H1 (cell line): Measurements from ENCODE around the gene GRIK2. TPM values are rescaled to one million over a fixed set of nuclear protein-coding genes. Genes with fewer than 3 reads are reported as not detected.
A peak's percentile ranks its signal among the peaks of the same experiment; 100 is the strongest.

ENCODE experiments used
- CTCF ChIA-PET: fragments of 300-600 bp; sonication (Branson Sonifier 250); formaldehyde crosslinking; loops from one replicate; lab custom pipeline; 2021; ENCODE audit not compliant: partially characterized antibody; lab: Charles Lee
- POLR2A ChIA-PET: fragments of 300-600 bp; sonication (Branson Sonifier 250); formaldehyde crosslinking; loops from one replicate; lab custom pipeline; 2021; ENCODE audit warnings: inconsistent platforms; ENCODE audit not compliant: partially characterized antibody; lab: Charles Lee
- DNase-seq, 2 experiments: peaks; one replicate each; pipeline versions ENCODE4 v3.0.0 to v3.0.0-alpha.2; 2010 to 2022; ENCODE audit warnings: low spot score in 2 of 2, low read depth in 1 of 2, mixed read lengths in 1 of 2
- FAIRE-seq: peaks from 2 replicates; lab custom pipeline; 2011; peaks lifted over from hg19 to GRCh38; lab: Jason Lieb, UNC
- H2AFZ ChIP-seq: 2 replicates; pipeline ENCODE4 v1.8.1; 2012; ENCODE audit warnings: low read length, inconsistent platforms
- H2AK5ac ChIP-seq: 2 replicates; pipeline ENCODE4 v1.6.1; 2013; ENCODE audit warnings: low read depth, low read length
- H2BK120ac ChIP-seq: replicated peaks from 2 replicates; pipeline ENCODE3; 2013; ENCODE audit warnings: low read depth, low read length, inconsistent platforms
- H2BK12ac ChIP-seq: 2 replicates; pipeline ENCODE4 v1.6.1; 2013; ENCODE audit warnings: low read depth, low read length
- H2BK15ac ChIP-seq: 2 replicates; pipeline ENCODE4 v1.6.1; 2013; ENCODE audit warnings: low read length
- H2BK20ac ChIP-seq: 2 replicates; pipeline ENCODE4 v1.6.1; 2013; ENCODE audit warnings: low read length
- H2BK5ac ChIP-seq: 2 replicates; pipeline ENCODE4 v1.6.1; 2013; ENCODE audit warnings: low read depth, low read length
- H3K14ac ChIP-seq: 2 replicates; pipeline ENCODE4 v1.6.1; 2013; ENCODE audit warnings: inconsistent platforms; ENCODE audit not compliant: insufficient read length
- H3K18ac ChIP-seq: 2 replicates; pipeline ENCODE4 v1.6.1; 2013; ENCODE audit warnings: low read length; ENCODE audit errors: extremely low read depth
- H3K23ac ChIP-seq: 2 replicates; pipeline ENCODE4 v1.6.1; 2013; ENCODE audit warnings: inconsistent platforms; ENCODE audit not compliant: insufficient read length
- H3K23me2 ChIP-seq: 2 replicates; pipeline ENCODE4 v1.6.1; 2013; ENCODE audit warnings: low read depth, low read length
- H3K27ac ChIP-seq: 2 replicates; pipeline ENCODE4 v1.6.1; 2011; ENCODE audit warnings: low read depth, low read length, inconsistent platforms
- H3K27me3 ChIP-seq, 4 experiments: replicated peaks in 1 of 4; 1 replicate in 1 of 4; 2 replicates in 3 of 4; pipeline versions ENCODE4 v1.6.1 to v1.8.1; 2011 to 2013; ENCODE audit warnings: low read length in 3 of 4, mild to moderate bottlenecking in 3 of 4, inconsistent platforms in 2 of 4, mixed read lengths in 2 of 4, moderate library complexity in 1 of 4; ENCODE audit not compliant: control insufficient read depth in 3 of 4, insufficient read depth in 3 of 4; ENCODE audit errors: extremely low read depth in 1 of 4
- H3K36me3 ChIP-seq, 4 experiments: 2 replicates each; pipeline versions ENCODE4 v1.6.1 to v1.8.1; 2011 to 2013; ENCODE audit warnings: mild to moderate bottlenecking in 4 of 4, low read length in 3 of 4, moderate library complexity in 2 of 4, control low read depth in 1 of 4, inconsistent platforms in 1 of 4; ENCODE audit not compliant: insufficient read depth in 4 of 4, control insufficient read depth in 2 of 4
- H3K4ac ChIP-seq: replicated peaks from 2 replicates; pipeline ENCODE3; 2013; ENCODE audit warnings: low read length, low read depth, mixed read lengths, inconsistent platforms; ENCODE audit not compliant: insufficient read length
- H3K4me1 ChIP-seq, 4 experiments: replicated peaks in 1 of 4; 1 replicate in 1 of 4; 2 replicates in 3 of 4; pipeline versions ENCODE4 v1.6.1 to v1.8.1; 2011 to 2013; ENCODE audit warnings: low read length in 3 of 4, inconsistent platforms in 2 of 4, mixed read lengths in 1 of 4; ENCODE audit not compliant: insufficient read depth in 4 of 4, control insufficient read depth in 3 of 4
- H3K4me2 ChIP-seq, 2 experiments: 2 replicates each; pipeline versions ENCODE4 v1.6.1 to v1.8.1; 2011 to 2013; ENCODE audit warnings: low read depth in 2 of 2, low read length in 2 of 2, control low read depth in 1 of 2, inconsistent platforms in 1 of 2, mild to moderate bottlenecking in 1 of 2; ENCODE audit not compliant: insufficient read depth in 1 of 2
- H3K4me3 ChIP-seq, 4 experiments: fragments of 200-600, 300-600 bp in 1 of 4; sonication (generic), shearing (Covaris generic), sonication (Bioruptor Twin) in 1 of 4; 2 replicates each; pipeline versions ENCODE4 v1.5.1 to v1.8.1; 2011 to 2016; ENCODE audit warnings: low read length in 4 of 4, low read depth in 3 of 4, control low read depth in 2 of 4, inconsistent platforms in 2 of 4, mild to moderate bottlenecking in 2 of 4, mixed read lengths in 1 of 4, moderate library complexity in 1 of 4; ENCODE audit not compliant: insufficient read depth in 2 of 4; ENCODE audit errors: extremely low read depth in 1 of 4
- H3K56ac ChIP-seq: replicated peaks from 2 replicates; pipeline ENCODE3; 2013; ENCODE audit warnings: low read depth, mild to moderate bottlenecking, mixed read lengths, low read length, inconsistent platforms; ENCODE audit not compliant: insufficient read length
- H3K79me1 ChIP-seq: 2 replicates; pipeline ENCODE4 v1.6.1; 2013; ENCODE audit warnings: low read depth, low read length, control low read depth
- H3K79me2 ChIP-seq, 2 experiments: 2 replicates each; pipeline versions ENCODE4 v1.6.1 to v1.8.1; 2012 to 2013; ENCODE audit warnings: low read length in 2 of 2, mild to moderate bottlenecking in 2 of 2, inconsistent platforms in 1 of 2; ENCODE audit not compliant: insufficient read depth in 2 of 2, control insufficient read depth in 1 of 2
- H3K9ac ChIP-seq, 4 experiments: replicated peaks in 1 of 4; 1 replicate in 1 of 4; 2 replicates in 3 of 4; pipeline versions ENCODE4 v1.6.1 to v1.8.1; 2011 to 2013; ENCODE audit warnings: low read depth in 3 of 4, low read length in 3 of 4, control low read depth in 2 of 4, mild to moderate bottlenecking in 2 of 4, moderate library complexity in 2 of 4, inconsistent platforms in 1 of 4; ENCODE audit errors: extremely low read depth in 1 of 4
- H3K9me3 ChIP-seq, 2 experiments: 2 replicates each; pipeline versions ENCODE4 v1.6.1 to v1.8.1; 2012 to 2013; ENCODE audit warnings: mild to moderate bottlenecking in 2 of 2, moderate library complexity in 2 of 2, control low read depth in 1 of 2, inconsistent platforms in 1 of 2, low read depth in 1 of 2, low read length in 1 of 2, mixed read lengths in 1 of 2; ENCODE audit not compliant: insufficient read depth in 2 of 2
- H4K20me1 ChIP-seq, 2 experiments: replicated peaks in 1 of 2; 2 replicates each; pipeline versions ENCODE3 to v1.8.1; 2011 to 2013; ENCODE audit warnings: inconsistent platforms in 2 of 2, low read length in 2 of 2, mild to moderate bottlenecking in 1 of 2; ENCODE audit not compliant: insufficient read depth in 2 of 2, control insufficient read depth in 1 of 2
- H4K5ac ChIP-seq: 2 replicates; pipeline ENCODE4 v1.6.1; 2013; ENCODE audit warnings: low read length, low read depth, mixed read lengths, inconsistent platforms; ENCODE audit not compliant: insufficient read length
- H4K8ac ChIP-seq: 2 replicates; pipeline ENCODE4 v1.8.0; 2013; ENCODE audit warnings: mild to moderate bottlenecking, moderate library complexity, low read length, inconsistent platforms; ENCODE audit not compliant: insufficient read depth; ENCODE audit errors: extremely low read depth
- H4K91ac ChIP-seq: replicated peaks from 2 replicates; pipeline ENCODE3; 2013; ENCODE audit warnings: low read length, mixed read lengths, inconsistent platforms; ENCODE audit not compliant: insufficient read length
- ASH2L ChIP-seq: fragments of 200-600, 300-600 bp; sonication (generic); IDR thresholded peaks from one replicate; pipeline ENCODE4 v1.7.1; 2017; ENCODE audit warnings: low read length
- RNF2 ChIP-seq: fragments of 200-900, 300-1000 bp; sonication (generic); IDR thresholded peaks from 2 replicates; pipeline ENCODE4 v1.7.1; 2016; ENCODE audit warnings: borderline replicate concordance, low read depth, mild to moderate bottlenecking, antibody characterized with exemption, low read length; ENCODE audit not compliant: poor library complexity, severe bottlenecking; ENCODE audit errors: missing control alignments
- YY1 ChIP-seq: IDR thresholded peaks from 2 replicates; pipeline ENCODE4 v1.6.1; 2011; ENCODE audit warnings: low read depth, mild to moderate bottlenecking, low read length
- WGBS, 2 experiments: shearing (Covaris generic) in 1 of 2; methylation state at CpG; one replicate each; pipeline versions ENCODE4 v1.1.6 to v1.1.7; 2013 to 2015; ENCODE audit warnings: low lambda C conversion rate in 2 of 2, mixed read lengths in 2 of 2, inconsistent platforms in 1 of 2, low coverage in 1 of 2, missing lambda C conversion rate in 1 of 2; ENCODE audit not compliant: insufficient replicate concordance in 2 of 2, insufficient coverage in 1 of 2, insufficient read length in 1 of 2; ENCODE audit errors: extremely low coverage in 1 of 2, missing lambda C conversion rate in 1 of 2; 5-methylcytosine and 5-hydroxymethylcytosine counted together
- polyA plus RNA-seq, 7 experiments: library from polyadenylated mRNA; depleted of rRNA in 3 of 7; stranded (reverse) in 5 of 7; unstranded in 2 of 7; fragments of >200 nt in 5 of 7; fragments of 200-250 nt in 2 of 7; gene quantifications; 1 replicate in 5 of 7; 2 replicates in 1 of 7; 4 replicates in 1 of 7; pipeline versions ENCODE4 v1.2.1 to v1.2.3, GENCODE V29; 2011 to 2013; ENCODE audit warnings: missing spikeins in 2 of 7, mixed read lengths in 2 of 7
- total RNA-seq: library from RNA; stranded (reverse); fragmentation: NEBNext Ultra II Directional; extraction: Animal tissue kit (Norgen Biotek cat#: 25700); gene quantifications from 2 replicates; pipeline ENCODE4 v1.2.1, GENCODE V29; 2021

The GRIK2 gene
- total and polyA plus RNA-seq, 2 of the 8 experiments (the other 6 are each of a cell fraction or from before 2014, with no cell fraction given), result 1.8 to 2.2 TPM

DNA sequence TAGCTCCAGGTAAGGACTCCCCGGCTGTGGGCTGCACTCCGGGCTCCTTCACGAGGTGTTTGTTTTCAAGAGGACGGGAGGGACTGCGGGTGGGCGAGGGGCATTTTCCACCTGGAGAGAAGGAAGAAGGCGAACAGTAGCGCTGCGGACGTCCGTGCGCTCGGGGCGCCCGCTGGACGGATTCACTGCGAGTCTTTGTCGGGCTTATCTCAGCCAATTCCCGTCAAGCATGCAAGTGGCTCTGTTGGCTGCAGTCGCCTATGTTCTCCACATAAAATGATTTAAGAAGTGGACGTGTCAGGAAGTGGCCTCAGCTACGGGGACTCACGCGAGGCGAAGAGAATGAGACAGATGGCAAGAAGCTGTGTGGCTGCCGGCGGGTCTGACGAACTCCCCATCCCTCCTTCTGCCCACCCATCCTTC is 332 bp downstream of the GRIK2 start:
- H3K14ac ChIP-seq, result no peak overlapping the region
- peaks cover 21% of the 10 kb centered on the region for H3K23me2 ChIP-seq
- no peak overlapping the region for H3K9ac ChIP-seq
- FAIRE-seq, result no peak
- H3K23ac ChIP-seq, result no peak overlapping the region
- peaks cover 13 to 48% (median 36%) of the 10 kb centered on the region in 4 experiments for H3K27me3 ChIP-seq
- no peaks in the 10 kb centered on the region for H3K79me2 ChIP-seq
- no peak overlapping the region for H2AK5ac ChIP-seq
- peak in 1 of 2 experiments; percentile 63 for DNase-seq
- H3K4me3 ChIP-seq, result peak overlapping the region; percentile 49 to 72 (median 70)
- H2AFZ ChIP-seq, result peak overlapping the region; percentile 69
- CTCF ChIA-PET, result interaction anchor here (0.8 kb wide), 1 partner anchor 13 kb away, joined by 4 read pairs; no protein-coding TSS in a partner anchor
- no peak overlapping the region for H2BK5ac ChIP-seq
- H3K4me2 ChIP-seq, result peak overlapping the region; percentile 95 to 96
- no peak overlapping the region for H3K4ac ChIP-seq
- H2BK20ac ChIP-seq, result no peak overlapping the region
- no peak overlapping the region for H3K27ac ChIP-seq
- no peaks in the 10 kb centered on the region for H3K79me1 ChIP-seq
- POLR2A ChIA-PET, result interaction anchor here (0.9 kb wide), 1 partner anchor 9 kb away, joined by 3 read pairs; no protein-coding TSS in a partner anchor
- H3K56ac ChIP-seq, result no peak overlapping the region
- H2BK15ac ChIP-seq, result no peak overlapping the region
- no peak overlapping the region for H4K8ac ChIP-seq
- no peaks in the 10 kb centered on the region for H3K9me3 ChIP-seq
- 2% methylated on average over 11 of the region's 28 CpGs; no CpG with 5 or more reads in 1 of the 2 experiments for WGBS, 2 experiments
- H2BK12ac ChIP-seq, result no peak overlapping the region
- H4K20me1 ChIP-seq, result peaks cover 0 to 2% of the 10 kb centered on the region in 2 experiments
- H3K18ac ChIP-seq, result no peak overlapping the region
- H3K36me3 ChIP-seq, result no peaks in the 10 kb centered on the region
- peaks cover 0 to 2% (median under 1%) of the 10 kb centered on the region in 4 experiments; a peak in 4 of 7 replicates for H3K4me1 ChIP-seq
- H4K91ac ChIP-seq, result no peak overlapping the region
- H2BK120ac ChIP-seq, result no peak overlapping the region
- H4K5ac ChIP-seq, result no peak overlapping the region
- TF ChIP-seq ASH2L (peak; percentile 22), YY1 (no peak), RNF2 (peak; percentile 51)
